ENCODE results near the gene CDH15.

Gene CDH15

GRCh38 chr16:89207993-89208392, 36.4 kb downstream of the CDH15 start:
- H3K36me3 ChIP-seq (ENCODE audit: control insufficient read depth in 2 of 2, insufficient read depth in 1 of 2, low read length in 2 of 2) = no peaks in the 10 kb centered on the region
- ChIA-PET CTCF (no interaction called here), POLR2A (interaction anchor here (0.9 kb wide), 1 partner anchor 17 kb away, joined by 3 read pairs; no protein-coding TSS in a partner anchor)
- no peak overlapping the region for H3K27ac ChIP-seq (ENCODE audit: extremely low read depth, low read depth, low read length)
- TF ChIP-seq ZNF175 (tag by site-specific recombination; IDR thresholded peaks at IDR 0.05) = no peak
- no peak for TF ChIP-seq ZNF843 (tag by site-specific recombination; IDR thresholded peaks at IDR 0.05)
- TF ChIP-seq ZNF600 (tag by site-specific recombination; IDR thresholded peaks at IDR 0.05) = no peak
- no peak for TF ChIP-seq ZNF558 (tag by site-specific recombination; IDR thresholded peaks at IDR 0.05)
- no peak for TF ChIP-seq ZNF548 (tag by site-specific recombination; IDR thresholded peaks at IDR 0.05)
- no peak for TF ChIP-seq ZNF449 (tag by site-specific recombination; IDR thresholded peaks at IDR 0.05)
- no peak for TF ChIP-seq SCRT1 (tag by site-specific recombination; IDR thresholded peaks at IDR 0.05; ENCODE audit: borderline replicate concordance)
- no peak for TF ChIP-seq ZNF791 (tag by site-specific recombination; IDR thresholded peaks at IDR 0.05)
- TF ChIP-seq ZFP37 (tag by site-specific recombination; IDR thresholded peaks at IDR 0.05) = no peak
- TF ChIP-seq PRDM1 (tag by site-specific recombination; IDR thresholded peaks at IDR 0.05) = no peak
- no peak for TF ChIP-seq ZEB2 (tag by site-specific recombination; IDR thresholded peaks at IDR 0.05)
- TF ChIP-seq ZNF350 (tag by site-specific recombination; IDR thresholded peaks at IDR 0.05) = no peak
- TF ChIP-seq ZNF274 (IDR thresholded peaks at IDR 0.05; ENCODE audit: low read length) = no peak
- no peak for TF ChIP-seq ZNF274 (tag by site-specific recombination; IDR thresholded peaks at IDR 0.05; ENCODE audit: borderline replicate concordance)
- no peaks in the 10 kb centered on the region for H3K9me3 ChIP-seq (ENCODE audit: control insufficient read depth, insufficient read depth, low read depth, low read length)
- no peak overlapping the region for H3K4me3 ChIP-seq (ENCODE audit: low read depth, low read length)
- H3K4me1 ChIP-seq (ENCODE audit: control insufficient read depth, insufficient read depth, low read length) = no peaks in the 10 kb centered on the region

GRCh38 chr16:89209522-89210044, 38.0 kb downstream of the CDH15 start:
- ChIA-PET POLR2A (interaction anchor here (0.6 kb wide), 1 partner anchor 101 kb away, joined by 4 read pairs; no protein-coding TSS in a partner anchor), CTCF (interaction anchor here (1.0 kb wide), 1 partner anchor 31 kb away, joined by 4 read pairs; no protein-coding TSS in a partner anchor)
- H3K9me3 ChIP-seq (ENCODE audit: control insufficient read depth, insufficient read depth, low read depth, low read length) = no peaks in the 10 kb centered on the region
- no peak overlapping the region for H3K27ac ChIP-seq (ENCODE audit: extremely low read depth, low read depth, low read length)
- H3K4me1 ChIP-seq (ENCODE audit: control insufficient read depth, insufficient read depth, low read length) = no peaks in the 10 kb centered on the region
- H3K4me3 ChIP-seq (ENCODE audit: low read depth, low read length) = no peak overlapping the region
- no peaks in the 10 kb centered on the region for H3K36me3 ChIP-seq (ENCODE audit: control insufficient read depth in 2 of 2, insufficient read depth in 1 of 2, low read length in 2 of 2)
- TF ChIP-seq TSHZ1 (tag by site-specific recombination; IDR thresholded peaks at IDR 0.05; ENCODE audit: borderline replicate concordance) = no peak
- peak; percentile 33; the same call in 1 of the 2 replicates for TF ChIP-seq CTCF (tag by site-specific recombination; IDR thresholded peaks at IDR 0.05)
